HG03066 (cell line): ENCODE data around the gene NEU2.
"Not testable (repeated sequence)": the region's sequence is repeated elsewhere in the genome, so short reads cannot be mapped to it uniquely, and the experiment has no call there.

Experiments
- ATAC-seq: cut with Tn5 transposase; IDR thresholded peaks from one replicate; pipeline ENCODE4 v1.9.1; 2021; ENCODE audit warnings: low read depth; ENCODE audit not compliant: unreplicated experiment

NEU2 gene

GRCh38 chr2:233033672-233034071 is 1.2 kb downstream of the NEU2 start:
- no peak for ATAC-seq

DNA sequence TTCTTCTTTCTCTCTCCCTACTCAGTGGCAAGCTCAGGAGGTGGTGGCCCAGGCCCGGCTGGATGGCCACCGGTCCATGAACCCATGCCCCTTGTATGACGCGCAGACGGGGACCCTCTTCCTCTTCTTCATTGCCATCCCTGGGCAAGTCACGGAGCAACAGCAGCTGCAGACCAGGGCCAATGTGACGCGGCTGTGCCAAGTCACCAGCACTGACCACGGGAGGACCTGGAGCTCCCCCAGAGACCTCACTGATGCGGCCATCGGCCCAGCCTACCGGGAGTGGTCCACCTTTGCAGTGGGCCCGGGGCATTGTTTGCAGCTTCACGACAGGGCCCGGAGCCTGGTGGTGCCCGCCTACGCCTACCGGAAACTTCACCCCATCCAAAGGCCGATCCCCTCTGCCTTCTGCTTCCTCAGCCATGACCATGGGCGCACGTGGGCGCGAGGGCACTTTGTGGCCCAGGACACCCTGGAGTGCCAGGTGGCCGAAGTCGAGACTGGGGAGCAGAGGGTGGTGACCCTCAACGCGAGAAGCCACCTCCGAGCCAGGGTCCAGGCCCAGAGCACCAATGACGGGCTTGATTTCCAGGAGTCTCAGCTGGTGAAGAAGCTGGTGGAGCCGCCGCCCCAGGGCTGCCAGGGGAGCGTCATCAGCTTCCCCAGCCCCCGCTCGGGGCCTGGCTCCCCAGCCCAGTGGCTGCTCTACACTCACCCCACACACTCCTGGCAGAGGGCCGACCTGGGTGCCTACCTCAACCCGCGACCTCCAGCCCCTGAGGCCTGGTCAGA is 1.8 kb downstream of the NEU2 start:
- no peak for ATAC-seq

DNA sequence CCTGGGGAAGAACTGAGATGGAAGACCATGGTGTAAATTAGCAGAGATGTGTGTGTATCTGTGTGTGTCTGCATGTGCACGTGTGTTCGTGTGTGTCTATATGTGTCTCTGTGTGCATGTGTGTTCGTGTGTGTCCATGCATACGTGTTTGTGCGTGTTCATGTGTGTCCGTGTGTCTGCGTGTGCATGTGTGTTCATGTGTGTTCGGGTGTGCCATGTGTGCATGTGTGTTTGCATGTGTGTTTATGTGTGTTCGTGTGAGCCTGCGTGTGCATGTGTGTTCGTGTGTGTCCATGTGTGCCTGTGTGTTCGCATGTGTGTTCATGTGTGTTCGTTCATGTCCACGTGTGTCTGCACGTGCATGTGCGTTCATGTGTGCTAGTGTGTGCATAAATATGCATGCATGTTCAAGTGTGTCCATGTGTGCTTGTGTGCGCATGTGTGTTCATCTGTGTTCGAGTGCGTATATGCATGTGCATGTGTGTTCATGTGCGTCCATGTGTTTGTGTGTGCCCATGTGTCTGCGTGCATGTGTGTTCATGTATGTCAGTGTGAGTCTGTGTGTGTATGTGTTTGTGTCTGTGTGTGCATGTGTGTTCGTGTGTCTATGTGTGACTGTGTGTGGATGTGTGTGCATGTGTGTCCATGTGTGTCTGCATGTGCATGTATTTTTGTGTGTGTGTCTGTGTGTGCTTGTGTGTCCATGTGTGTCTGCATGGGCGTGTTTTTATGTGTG is 3.1 kb downstream of the NEU2 start:
- ATAC-seq: no peak

DNA sequence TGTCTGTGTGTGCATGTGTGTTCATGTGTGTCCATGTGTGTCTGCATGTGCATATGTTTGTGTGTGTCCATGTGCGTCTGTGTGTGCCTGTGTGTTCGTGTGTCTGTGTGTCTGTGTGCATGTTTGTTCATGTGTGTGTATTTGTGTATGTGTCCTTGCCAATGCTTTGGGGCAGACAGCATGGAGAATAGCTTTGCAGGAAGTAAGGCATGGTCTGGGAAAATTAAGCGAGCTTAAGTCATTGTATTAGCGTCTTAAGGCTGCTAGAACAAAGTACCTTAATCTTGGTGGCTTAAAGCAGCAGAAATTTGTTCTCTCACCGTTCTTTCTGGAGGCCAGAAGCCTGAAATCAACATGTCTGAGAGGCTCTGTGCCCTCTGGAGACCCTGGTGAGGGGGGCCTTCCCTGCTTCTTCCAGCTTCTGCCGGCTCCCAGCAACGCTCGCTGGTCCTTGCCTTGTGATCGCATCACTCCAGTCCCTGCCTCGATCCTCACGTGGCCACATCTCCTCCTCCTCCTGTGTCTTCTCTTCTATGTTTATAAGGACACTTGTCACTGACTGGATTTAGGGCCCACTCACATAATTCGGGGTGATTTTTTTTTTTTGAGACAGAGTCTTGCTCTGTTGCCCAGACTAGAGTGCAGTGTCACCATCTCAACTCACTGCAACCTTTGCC is 3.8 kb downstream of the NEU2 start:
- ATAC-seq: no peak

DNA sequence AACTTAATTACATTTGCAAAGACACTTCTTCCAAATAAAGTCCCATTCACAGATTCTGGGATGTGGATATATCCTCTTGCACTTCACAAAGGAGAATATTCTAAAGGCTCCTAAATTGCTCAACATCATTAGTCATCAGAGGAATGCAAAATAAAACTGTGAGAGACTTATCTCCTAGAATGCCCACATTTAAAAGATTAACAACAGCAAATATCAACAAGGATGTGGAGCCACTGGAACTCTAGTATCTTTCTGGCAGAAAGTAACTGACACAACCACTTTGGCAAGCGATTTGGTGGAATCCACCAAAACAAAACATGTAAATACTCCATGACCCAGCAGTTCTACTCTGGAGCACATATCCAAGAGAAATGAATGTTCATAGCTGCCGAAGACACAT is 4.6 kb downstream of the NEU2 start:
- ATAC-seq: no peak

DNA sequence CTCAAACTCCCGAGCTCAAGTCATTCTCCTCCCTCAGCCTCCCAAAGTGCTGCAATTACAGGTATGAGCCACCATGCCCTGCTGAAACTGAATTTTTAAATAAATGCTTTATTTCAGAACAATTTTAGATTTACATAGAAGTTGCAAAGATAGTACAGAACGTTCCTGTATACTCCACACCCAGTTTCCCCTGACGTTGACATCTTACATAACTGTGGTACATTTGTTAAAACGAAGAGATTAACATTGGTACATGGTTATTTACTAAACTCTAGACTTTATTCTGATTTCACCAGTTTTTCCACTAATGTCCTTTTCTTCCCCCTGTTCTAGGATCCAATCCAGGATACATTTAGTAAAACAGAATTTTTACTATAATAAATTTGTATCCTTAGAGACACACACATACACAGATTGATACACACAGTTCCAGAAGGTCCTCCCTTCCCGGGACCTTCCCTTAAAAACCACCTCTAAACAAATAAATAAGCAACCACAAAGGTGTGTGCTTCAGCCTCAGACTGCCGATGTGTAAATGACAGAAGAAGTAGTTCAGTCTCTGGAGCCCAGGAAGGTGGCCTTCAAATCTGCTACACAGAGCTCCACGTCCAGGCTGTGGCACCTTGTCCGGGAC is 6.9 kb downstream of the NEU2 start:
- no peak for ATAC-seq

- ATAC-seq: no peak
Observed at GRCh38 chr2:233039846-233040530, 7.5 kb downstream of the NEU2 start.

DNA sequence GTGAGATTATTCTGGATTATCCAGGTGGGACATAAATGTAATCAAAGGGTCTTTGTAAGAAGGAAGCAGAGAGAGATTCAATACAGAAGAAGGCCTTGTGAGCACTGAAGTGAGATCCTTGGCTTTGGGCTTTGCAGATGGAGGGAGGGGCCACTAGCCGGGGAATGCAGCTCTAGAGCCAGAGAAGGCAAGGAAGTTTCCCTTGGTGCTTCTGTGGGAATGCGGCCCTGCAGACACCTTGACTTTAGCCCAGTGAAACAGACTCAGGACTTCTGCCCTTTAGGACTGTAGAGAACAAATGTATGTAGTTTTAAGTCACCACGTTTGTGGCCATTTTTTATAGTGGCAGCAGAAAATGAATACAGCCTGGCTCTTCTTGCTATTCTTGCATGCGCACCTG is 8.1 kb downstream of the NEU2 start:
- no peak for ATAC-seq

DNA sequence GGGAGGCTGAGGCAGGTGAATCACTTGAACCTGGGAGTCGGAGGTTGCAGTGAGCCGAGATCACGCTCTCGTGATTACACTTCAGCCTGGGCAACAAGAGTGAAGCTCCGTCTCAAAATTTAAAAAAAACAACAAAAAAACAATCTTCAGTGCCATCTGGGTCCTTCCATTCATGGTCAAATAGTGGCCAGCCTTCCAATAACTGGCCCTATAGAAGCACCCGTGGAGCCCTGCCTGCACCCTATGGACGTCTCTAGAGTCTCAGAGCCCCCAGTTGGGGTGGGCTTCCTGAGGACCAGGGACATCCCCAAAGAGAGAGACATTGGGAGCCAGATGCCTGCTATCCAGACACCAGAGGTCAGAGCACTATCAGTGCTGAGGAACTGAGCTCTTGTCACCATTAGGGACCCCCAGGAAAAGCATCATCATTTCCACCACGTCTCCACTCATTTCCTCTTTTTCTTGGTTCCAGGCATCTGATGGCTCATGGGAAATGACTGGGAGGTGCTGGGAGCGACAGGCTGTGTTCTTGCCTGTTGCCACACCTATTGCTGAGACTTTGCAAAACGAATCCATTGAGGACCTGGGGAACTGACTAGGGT is 9.4 kb downstream of the NEU2 start:
- no peak for ATAC-seq

DNA sequence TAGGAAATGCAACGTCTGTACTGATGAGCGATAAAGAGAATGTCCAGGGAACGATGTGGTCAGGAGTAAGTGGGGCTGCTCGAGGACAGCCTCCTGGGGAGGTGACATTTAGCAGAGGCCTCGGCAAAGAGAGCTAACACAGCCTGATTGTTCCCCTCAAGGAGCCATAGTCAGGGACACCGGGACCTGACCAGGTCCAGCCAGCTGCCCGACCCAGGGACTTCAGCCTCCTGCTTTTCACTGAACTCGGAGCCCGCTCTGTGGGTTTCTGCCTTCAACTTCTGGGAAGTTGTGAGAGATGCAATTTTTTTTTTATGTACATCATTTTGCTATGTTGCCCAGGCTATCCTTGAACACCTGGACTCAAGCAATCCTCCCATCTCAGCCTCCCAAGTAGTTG is 10.1 kb downstream of the NEU2 start:
- no peak for ATAC-seq

- ATAC-seq: no peak
Observed at GRCh38 chr2:233044974-233045605, 12.6 kb downstream of the NEU2 start.

DNA sequence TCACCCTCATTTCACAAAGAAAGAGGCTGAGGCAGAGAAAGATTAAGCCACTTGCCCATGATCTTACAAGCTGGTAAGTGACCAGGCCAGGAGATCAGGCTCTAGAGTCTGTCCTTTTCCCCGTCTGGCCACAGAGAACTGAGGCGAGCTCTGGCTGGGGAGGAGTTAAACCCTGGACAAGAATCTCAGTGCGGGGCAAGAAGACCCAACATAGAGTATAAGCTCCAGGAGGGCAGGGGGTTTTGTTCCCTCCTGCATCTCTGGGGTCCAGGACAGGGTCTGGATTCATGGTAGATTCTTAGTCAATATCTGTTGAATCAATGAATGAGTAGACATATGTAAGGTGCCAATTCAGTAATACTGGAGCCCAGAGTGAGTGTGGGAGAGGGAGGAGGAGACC is 14.7 kb downstream of the NEU2 start:
- no peak for ATAC-seq

GRCh38 chr2:233047667-233048066 is 15.2 kb downstream of the NEU2 start:
- no peak for ATAC-seq

GRCh38 chr2:233048569-233049193 is 16.2 kb downstream of the NEU2 start:
- no peak for ATAC-seq

GRCh38 chr2:233049194-233049761 is 16.8 kb downstream of the NEU2 start:
- ATAC-seq: no peak

- no peak for ATAC-seq
Observed at GRCh38 chr2:233051241-233052149, 19.0 kb downstream of the NEU2 start.

DNA sequence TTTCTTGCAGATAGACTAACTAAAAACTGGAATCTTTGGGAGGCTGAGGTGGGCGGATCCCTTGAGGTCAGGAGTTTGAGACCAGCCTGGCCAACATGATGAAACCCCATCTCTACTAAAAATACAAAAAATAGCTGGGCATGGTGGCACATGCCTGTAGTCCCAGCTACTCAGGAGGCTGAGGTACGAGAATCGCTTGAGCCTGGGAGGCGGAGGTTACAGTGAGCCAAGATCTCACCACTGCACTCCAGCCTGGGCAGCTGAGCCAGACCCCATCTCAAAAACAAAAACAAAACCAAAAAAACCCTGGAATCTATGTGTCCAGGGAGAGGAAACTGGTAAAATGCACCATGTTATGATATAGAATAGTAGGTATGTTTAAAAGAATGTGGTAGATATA is 20.0 kb downstream of the NEU2 start:
- ATAC-seq: not testable (repeated sequence)
